GM12878 (cell line): ENCODE data around the gene YTHDC1. TPM values are rescaled to one million over a fixed set of nuclear protein-coding genes. Genes with fewer than 3 reads are reported as not detected.

ENCODE experiments used
- CBX5 ChIP-seq: sonication (generic); IDR thresholded peaks from 2 replicates; pipeline ENCODE4 v1.6.1; 2016; ENCODE audit warnings: low read depth, moderate library complexity, mild to moderate bottlenecking, inconsistent platforms
- EED ChIP-seq: sonication (generic); IDR thresholded peaks from 2 replicates; pipeline ENCODE4 v1.6.1; 2016; ENCODE audit warnings: antibody characterized with exemption, low read depth
- GATAD2B ChIP-seq: fragments of 450-650 bp; conservative IDR thresholded peaks from 2 replicates; pipeline ENCODE4 v1.6.1; 2017; ENCODE audit warnings: low read depth, mild to moderate bottlenecking, moderate library complexity
- KAT2A ChIP-seq: conservative IDR thresholded peaks from 2 replicates; pipeline ENCODE4 v1.6.1; 2011; ENCODE audit warnings: low read depth, low read length; ENCODE audit not compliant: control insufficient read depth
- KLF5 ChIP-seq: fragments of 450-650 bp; IDR thresholded peaks from 2 replicates; pipeline ENCODE4 v1.6.1; 2014; ENCODE audit warnings: mild to moderate bottlenecking; ENCODE audit not compliant: partially characterized antibody
- MEF2B ChIP-seq: fragments of 450-650 bp; IDR thresholded peaks from 2 replicates; pipeline ENCODE4 v1.6.1; 2018; ENCODE audit warnings: mild to moderate bottlenecking, moderate library complexity; ENCODE audit not compliant: partially characterized antibody, poor library complexity, severe bottlenecking
- MYB ChIP-seq: fragments of 150-350 bp; IDR thresholded peaks from 2 replicates; pipeline ENCODE4 v1.6.1; 2014; ENCODE audit warnings: mild to moderate bottlenecking, low read depth, low read length, borderline replicate concordance
- NR2C2 ChIP-seq: IDR thresholded peaks from 2 replicates; pipeline ENCODE4 v1.6.1; 2011; ENCODE audit warnings: borderline replicate concordance, low read depth; ENCODE audit not compliant: control insufficient read depth, insufficient read length
- PRDM15 ChIP-seq: fragments of 450-650 bp; formaldehyde crosslinking; IDR thresholded peaks from 2 replicates; pipeline ENCODE4 v1.4.0; 2020; ENCODE audit warnings: mild to moderate bottlenecking, moderate library complexity
- RAD51 ChIP-seq: fragments of 450-650 bp; IDR thresholded peaks from 2 replicates; pipeline ENCODE4 v1.6.1; 2016; ENCODE audit warnings: moderate library complexity, mild to moderate bottlenecking, inconsistent platforms
- RFX5 ChIP-seq: IDR thresholded peaks from 2 replicates; pipeline ENCODE4 v1.6.1; 2011; ENCODE audit warnings: low read depth, low read length, improper control_type of control experiment
- RUNX3 ChIP-seq: IDR thresholded peaks from 2 replicates; pipeline ENCODE4 v1.6.1; 2012; ENCODE audit warnings: low read length, inconsistent platforms
- SMARCA5 ChIP-seq: fragments of 450-650 bp; IDR thresholded peaks from 2 replicates; pipeline ENCODE4 v1.6.1; 2017; ENCODE audit warnings: mild to moderate bottlenecking
- SREBF1 ChIP-seq: IDR thresholded peaks from 2 replicates; pipeline ENCODE4 v1.6.1; 2012; ENCODE audit warnings: mild to moderate bottlenecking, low read length
- TBL1XR1 ChIP-seq: IDR thresholded peaks from 2 replicates; pipeline ENCODE4 v1.6.1; 2012; ENCODE audit warnings: low read depth, low read length, improper control_type of control experiment
- USF1 ChIP-seq: IDR thresholded peaks from 2 replicates; pipeline ENCODE4 v1.6.1; 2011; ENCODE audit warnings: borderline replicate concordance, low read depth, mild to moderate bottlenecking, moderate library complexity, mixed read lengths, low read length; ENCODE audit not compliant: insufficient read depth; ENCODE audit errors: extremely low read length
- WRNIP1 ChIP-seq: IDR thresholded peaks from 2 replicates; pipeline ENCODE4 v1.6.1; 2011; ENCODE audit warnings: low read depth, low read length, improper control_type of control experiment, borderline replicate concordance
- polyA plus RNA-seq, 11 experiments: library from polyadenylated mRNA; depleted of rRNA in 4 of 11; unstranded in 6 of 11; stranded (reverse) in 5 of 11; fragments of >200 nt; fragmentation: Nextera tagmentation in 4 of 11; fragmentation: Illumina TruSeq in 1 of 11; extraction: Ambion mirVana in 4 of 11; extraction: Trizol in 1 of 11; gene quantifications; 1 replicate in 1 of 11; 2 replicates in 10 of 11; pipeline versions ENCODE4 v1.2.1 to v1.2.3, GENCODE V29; 2011 to 2016; ENCODE audit warnings: inconsistent platforms in 2 of 11, missing spikeins in 2 of 11, low read depth in 1 of 11
- total RNA-seq, 4 experiments: library from RNA; depleted of rRNA in 3 of 4; stranded (reverse); fragments of >200 nt in 3 of 4; fragmentation: Illumina TruSeq in 1 of 4; extraction: Trizol in 1 of 4; gene quantifications; 2 replicates each; pipeline versions ENCODE4 v1.2.1 to v1.2.3, GENCODE V29; 2013 to 2021
- TF ChIP-seq, protein P1 (sequence below): IDR thresholded peaks from 2 replicates; pipeline ENCODE4 v1.6.1; 2012; ENCODE audit warnings: mild to moderate bottlenecking, low read depth, low read length
- TF ChIP-seq, protein P2 (sequence below): fragments of 450-650 bp; formaldehyde crosslinking; IDR thresholded peaks from 2 replicates; pipeline ENCODE4 v1.4.0; 2022; ENCODE audit warnings: mild to moderate bottlenecking, moderate library complexity

Gene YTHDC1
- total and polyA plus RNA-seq, 10 of the 15 experiments (the other 5 are each of a cell fraction or from before 2014, with no cell fraction given): 18.7 to 83.2 (median 47.5) TPM

GRCh38 chr4:68349649-68350360, at the start of gene YTHDC1 (continued):
- TF ChIP-seq USF1 (no peak), WRNIP1 (no peak), SREBF1 (no peak), KLF5 (peak; percentile 80), RFX5 (peak; percentile 73), SMARCA5 (peak; percentile 32; the same call in 1 of the 2 replicates), MYB (no peak), MEF2B (no peak), RAD51 (no peak), TBL1XR1 (no peak), EED (peak; percentile 77), RUNX3 (peak; percentile 26; the same call in 1 of the 2 replicates), NR2C2 (no peak), PRDM15 (CRISPR knock-in tag) (no peak), GATAD2B (peak; percentile 74), KAT2A (no peak), CBX5 (0 out of 2 replicates have a peak, but pooled peaks have one; percentile 45)
- TF ChIP-seq, protein P1, sequence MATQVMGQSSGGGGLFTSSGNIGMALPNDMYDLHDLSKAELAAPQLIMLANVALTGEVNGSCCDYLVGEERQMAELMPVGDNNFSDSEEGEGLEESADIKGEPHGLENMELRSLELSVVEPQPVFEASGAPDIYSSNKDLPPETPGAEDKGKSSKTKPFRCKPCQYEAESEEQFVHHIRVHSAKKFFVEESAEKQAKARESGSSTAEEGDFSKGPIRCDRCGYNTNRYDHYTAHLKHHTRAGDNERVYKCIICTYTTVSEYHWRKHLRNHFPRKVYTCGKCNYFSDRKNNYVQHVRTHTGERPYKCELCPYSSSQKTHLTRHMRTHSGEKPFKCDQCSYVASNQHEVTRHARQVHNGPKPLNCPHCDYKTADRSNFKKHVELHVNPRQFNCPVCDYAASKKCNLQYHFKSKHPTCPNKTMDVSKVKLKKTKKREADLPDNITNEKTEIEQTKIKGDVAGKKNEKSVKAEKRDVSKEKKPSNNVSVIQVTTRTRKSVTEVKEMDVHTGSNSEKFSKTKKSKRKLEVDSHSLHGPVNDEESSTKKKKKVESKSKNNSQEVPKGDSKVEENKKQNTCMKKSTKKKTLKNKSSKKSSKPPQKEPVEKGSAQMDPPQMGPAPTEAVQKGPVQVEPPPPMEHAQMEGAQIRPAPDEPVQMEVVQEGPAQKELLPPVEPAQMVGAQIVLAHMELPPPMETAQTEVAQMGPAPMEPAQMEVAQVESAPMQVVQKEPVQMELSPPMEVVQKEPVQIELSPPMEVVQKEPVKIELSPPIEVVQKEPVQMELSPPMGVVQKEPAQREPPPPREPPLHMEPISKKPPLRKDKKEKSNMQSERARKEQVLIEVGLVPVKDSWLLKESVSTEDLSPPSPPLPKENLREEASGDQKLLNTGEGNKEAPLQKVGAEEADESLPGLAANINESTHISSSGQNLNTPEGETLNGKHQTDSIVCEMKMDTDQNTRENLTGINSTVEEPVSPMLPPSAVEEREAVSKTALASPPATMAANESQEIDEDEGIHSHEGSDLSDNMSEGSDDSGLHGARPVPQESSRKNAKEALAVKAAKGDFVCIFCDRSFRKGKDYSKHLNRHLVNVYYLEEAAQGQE: no peak
- TF ChIP-seq, protein P2, sequence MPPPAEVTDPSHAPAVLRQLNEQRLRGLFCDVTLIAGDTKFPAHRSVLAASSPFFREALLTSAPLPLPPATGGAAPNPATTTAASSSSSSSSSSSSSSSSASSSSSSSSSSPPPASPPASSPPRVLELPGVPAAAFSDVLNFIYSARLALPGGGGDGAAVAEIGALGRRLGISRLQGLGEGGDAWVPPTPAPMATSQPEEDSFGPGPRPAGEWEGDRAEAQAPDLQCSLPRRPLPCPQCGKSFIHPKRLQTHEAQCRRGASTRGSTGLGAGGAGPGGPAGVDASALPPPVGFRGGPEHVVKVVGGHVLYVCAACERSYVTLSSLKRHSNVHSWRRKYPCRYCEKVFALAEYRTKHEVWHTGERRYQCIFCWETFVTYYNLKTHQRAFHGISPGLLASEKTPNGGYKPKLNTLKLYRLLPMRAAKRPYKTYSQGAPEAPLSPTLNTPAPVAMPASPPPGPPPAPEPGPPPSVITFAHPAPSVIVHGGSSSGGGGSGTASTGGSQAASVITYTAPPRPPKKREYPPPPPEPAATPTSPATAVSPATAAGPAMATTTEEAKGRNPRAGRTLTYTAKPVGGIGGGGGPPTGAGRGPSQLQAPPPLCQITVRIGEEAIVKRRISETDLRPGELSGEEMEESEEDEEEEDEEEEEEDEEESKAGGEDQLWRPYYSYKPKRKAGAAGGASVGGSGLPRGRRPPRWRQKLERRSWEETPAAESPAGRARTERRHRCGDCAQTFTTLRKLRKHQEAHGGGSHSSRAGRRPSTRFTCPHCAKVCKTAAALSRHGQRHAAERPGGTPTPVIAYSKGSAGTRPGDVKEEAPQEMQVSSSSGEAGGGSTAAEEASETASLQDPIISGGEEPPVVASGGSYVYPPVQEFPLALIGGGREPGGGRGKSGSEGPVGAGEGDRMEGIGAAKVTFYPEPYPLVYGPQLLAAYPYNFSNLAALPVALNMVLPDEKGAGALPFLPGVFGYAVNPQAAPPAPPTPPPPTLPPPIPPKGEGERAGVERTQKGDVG (CRISPR knock-in tag): no peak
